GM18519 (cell line): Measurements from ENCODE around the gene CDKN2AIPNL.
"Not testable (repeated sequence)": the region's sequence is repeated elsewhere in the genome, so short reads cannot be mapped to it uniquely, and the experiment has no call there.

Experiments used
- ATAC-seq: cut with Tn5 transposase; IDR thresholded peaks from one replicate; pipeline ENCODE4 v1.9.1; 2021; ENCODE audit warnings: mild to moderate bottlenecking, moderate library complexity; ENCODE audit not compliant: unreplicated experiment, low FRiP score

The CDKN2AIPNL gene

DNA sequence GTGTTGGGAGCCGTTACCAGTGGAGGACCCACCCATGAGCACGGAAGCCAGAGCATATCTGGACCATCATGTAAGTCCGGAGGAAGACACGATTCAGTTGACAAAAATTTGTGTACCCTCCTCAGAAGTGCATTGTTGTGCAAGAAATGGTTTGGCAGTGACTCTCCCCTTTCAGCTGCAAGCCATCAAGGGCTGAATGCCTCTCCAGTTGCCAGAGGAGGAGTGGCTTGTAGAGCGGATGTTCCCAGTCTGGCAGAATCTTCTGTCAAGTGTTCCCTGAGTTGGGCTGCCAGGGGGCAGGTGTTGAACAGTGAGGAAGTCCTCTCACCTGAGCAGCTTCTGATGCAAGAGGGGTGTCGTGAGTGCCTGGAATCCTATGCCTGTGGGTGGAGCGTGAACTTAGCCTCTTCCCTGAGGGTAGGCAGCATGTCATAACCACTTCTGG lies 27.6 kb upstream of the CDKN2AIPNL start:
- no peak for ATAC-seq

DNA sequence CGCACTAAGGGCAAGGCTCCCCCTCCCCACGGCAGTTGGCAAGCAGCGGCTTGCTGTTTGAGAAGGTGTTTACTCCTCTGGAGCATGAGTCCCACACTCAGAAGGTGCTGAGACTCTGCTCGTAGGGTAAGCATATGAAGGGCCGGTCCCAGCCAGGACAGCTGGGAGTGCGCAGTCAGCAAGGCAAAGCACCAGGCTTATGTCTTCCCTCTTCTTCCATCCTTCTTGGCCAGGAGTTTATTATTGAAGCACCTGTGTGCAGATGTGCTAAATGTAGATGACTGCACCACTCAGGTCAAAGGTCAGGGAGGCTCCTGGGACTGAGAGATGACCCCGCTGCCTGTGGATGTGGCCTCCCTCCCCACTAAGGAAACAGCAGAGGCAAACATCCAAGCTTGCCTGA lies 27.0 kb upstream of the CDKN2AIPNL start:
- ATAC-seq: no peak

DNA sequence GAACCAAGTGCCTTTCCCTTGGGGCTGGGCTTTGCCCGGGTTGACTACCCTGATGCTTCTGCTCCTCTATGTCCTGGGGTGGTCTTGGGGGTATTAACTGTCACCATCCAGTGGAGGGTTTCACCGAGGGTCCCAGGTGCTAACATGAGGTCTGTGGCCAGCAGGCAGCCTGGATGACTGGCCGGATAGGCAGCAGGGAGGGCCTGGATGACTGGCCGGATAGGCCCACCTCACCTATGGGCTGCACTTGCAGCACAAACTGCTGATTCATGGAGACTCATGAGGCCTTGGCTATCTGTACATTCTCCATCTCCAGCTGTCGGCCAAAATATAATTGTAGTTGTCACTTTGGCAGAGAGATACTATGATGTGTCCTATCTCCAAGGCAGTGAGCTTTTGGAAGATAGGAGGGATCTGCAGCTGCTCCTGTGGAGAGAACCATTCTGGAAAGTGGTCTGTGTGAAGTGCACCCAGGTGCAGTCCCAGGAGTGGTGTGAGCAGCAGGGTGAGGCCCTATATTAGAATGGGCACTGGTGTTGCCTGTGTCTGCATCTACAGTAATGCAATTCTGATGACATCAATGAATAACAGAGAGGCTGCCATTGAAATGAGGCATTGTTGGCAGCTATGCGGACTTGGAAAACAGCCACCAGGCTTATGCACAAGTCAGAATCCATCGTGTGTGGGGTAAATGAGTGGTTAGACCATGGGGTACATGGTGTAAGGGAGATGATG lies 26.3 kb upstream of the CDKN2AIPNL start:
- ATAC-seq: no peak

DNA sequence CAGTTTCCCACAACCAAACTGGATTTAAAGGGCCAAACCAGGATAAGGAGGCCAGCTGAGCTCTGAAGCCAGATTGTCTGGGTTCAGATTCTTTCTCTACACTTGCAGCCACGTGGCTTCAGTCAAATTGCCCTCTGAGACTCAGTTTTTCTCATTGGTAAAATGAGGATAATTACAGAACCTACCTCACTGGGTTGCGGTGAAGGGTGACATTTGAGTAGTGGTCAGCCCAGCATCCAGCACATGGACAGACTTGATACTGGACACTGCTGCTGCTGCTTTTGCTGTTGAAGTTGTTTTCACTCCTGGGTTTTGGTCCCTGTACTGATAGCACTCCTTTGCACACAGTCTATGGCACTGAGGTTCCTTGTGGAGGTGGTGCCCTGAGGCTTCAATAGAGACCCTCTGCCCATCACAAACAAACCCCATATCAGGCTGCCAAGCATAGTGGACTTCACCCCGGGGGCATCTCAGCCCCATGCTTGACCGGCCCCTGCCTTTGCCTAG lies 25.7 kb upstream of the CDKN2AIPNL start:
- no peak for ATAC-seq

DNA sequence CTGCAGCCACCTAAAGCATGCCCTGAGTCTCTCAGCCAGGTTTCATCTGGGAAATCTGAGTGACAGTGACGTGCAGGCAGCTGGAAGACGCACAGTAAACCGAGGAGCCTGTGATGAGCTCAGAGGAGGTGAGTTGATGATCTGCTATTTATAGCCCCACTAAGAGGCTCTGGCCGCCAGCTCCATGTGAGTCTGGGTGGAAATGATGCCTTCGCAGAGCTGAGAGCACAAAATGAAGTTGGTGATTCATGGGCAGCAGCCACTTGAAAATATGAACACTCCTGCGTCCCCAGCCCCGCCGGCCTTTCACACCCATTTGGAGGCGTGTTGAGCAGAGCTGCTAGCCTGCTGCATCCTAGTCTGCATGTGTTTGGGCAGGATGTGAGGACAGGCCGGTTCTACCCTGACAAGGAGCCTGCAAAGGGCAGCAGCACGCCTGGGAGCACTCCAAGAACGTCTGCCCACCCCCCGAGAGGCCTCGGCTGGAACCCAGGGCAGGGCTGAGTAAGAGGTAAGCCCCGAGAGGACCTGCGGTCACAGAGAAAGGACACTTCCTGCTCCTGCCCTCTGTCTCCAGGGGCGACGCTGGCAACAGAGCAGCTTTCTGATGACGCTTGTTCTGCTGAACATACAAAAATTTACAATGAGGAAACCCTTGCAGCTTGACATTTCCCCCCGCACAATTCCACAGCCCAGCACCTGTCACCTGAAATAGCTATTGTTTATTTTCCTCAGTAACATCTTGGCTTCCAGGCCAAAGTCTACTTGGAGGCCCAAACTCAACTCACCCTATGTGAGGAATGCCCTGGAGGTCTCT lies 25.1 kb upstream of the CDKN2AIPNL start:
- peak; percentile 78 for ATAC-seq

DNA sequence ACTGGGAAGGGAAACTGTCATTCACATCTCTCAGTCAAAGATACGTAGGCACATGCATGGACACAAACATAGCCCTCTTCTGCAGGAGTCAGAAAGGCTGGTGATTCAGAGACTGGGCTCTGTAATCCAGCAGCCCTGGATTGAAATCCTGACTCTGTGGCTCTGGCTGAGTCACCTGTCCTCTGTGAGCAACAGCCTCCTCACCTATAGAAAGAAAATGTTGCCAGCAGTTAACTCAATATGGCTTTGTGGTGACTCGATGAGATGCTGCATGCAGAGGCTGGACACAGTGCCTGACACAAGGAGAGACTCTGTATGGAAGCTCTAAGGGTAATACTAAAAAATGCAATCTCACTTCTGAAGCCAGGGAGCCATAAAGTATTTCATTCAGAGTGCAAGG lies 23.9 kb upstream of the CDKN2AIPNL start:
- no peak for ATAC-seq

DNA sequence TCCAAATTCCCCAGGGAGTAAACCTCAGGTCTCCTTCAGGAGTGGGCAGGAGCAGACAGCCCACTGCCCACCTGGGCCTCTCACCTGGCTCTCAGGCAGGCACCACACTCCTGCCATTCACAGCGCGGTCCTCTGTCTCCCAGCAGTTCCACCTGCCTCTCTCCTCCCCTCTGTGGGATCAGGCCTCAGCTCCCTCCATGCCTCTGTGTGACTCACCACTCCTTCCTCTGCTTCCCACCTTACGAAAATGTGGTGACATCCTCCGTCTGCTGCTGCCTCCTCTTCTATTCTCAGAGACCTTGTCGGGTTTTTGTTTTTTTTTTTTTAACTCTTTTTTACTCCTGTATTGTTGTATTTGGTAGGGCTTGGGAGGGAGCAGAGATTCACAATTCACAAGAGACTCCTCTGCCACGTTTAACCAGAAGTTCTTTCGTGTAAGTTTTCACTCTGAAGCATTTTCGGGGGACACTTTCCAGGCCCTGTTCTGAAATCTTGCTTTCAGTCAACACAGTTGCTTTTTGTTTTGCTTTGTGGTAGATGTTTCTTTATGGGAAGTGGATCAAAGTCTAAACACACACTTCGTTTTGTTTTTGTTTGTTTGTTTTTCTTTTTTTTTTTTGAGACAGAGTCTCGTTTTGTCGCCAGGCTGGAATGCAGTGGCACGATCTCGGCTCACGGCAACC lies 21.1 kb upstream of the CDKN2AIPNL start:
- no peak for ATAC-seq

DNA sequence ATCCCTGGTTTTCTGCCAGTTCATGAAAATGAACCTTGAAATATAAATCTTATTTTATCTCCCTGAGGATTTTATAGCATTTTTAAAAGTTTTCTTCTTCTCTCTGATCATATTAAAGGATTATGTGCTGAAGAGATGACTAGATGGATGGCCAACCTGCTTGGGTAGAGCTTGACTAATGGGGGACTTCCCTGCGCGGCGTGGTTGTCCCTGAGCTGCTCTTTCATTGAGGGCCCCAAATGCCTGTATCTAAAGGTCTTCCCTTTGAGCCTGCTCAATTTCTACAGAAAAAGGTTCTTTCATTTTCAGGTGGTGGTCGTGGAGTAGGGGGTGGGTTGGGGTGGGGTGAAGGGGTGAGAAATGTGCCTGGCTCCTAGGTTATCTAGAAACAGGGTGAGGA lies 20.5 kb upstream of the CDKN2AIPNL start:
- no peak for ATAC-seq

DNA sequence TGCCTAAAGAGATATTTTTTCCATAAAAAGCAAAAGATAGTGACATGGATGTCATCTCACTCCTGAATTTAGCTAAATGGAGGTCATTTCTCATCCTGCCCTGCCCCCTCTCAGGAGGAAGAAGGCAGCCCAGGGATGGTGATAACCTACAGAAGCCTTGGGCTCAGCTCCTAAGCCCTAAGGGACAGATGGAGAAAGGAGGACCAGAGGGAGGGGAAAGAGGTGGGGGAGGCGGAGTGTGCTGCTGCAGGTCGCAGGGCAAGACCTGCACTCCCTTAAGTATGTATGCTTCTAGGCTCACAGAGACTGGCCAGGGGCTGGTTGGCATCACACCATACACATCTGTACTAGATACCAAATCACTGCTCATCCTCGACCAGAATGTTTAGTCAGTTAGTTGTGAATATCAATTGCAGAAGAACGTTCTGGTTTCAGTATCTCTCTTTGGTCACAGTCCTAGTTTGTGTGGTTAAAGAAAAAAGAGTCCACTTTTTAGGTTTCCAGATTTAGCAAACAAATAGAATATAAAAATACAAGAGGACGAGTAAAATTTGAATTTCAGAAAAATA lies 18.4 kb upstream of the CDKN2AIPNL start:
- no peak for ATAC-seq

DNA sequence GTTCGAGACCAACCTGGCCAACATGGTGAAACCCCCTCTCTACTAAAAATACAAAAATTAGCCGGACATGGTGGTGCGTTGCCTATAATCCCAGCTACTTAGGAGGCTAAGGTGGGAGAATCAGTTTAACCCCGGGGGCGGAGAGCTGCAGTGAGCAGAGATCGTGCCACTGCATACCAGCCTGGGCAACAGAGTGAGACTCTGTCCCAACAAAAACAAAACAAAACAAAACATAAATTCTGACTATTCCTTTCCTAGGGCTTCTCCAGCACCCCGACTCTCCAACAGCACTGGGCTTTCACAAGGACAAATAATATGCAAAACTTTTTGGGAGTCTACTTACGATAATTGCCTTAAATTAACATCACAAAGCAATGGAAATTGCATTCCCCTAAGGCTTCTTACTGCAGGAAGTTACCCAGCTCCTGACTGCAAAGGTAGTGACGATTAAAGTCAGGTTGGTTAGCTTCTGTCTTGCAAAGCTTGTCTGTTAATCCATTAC lies 15.9 kb upstream of the CDKN2AIPNL start:
- ATAC-seq: no peak

DNA sequence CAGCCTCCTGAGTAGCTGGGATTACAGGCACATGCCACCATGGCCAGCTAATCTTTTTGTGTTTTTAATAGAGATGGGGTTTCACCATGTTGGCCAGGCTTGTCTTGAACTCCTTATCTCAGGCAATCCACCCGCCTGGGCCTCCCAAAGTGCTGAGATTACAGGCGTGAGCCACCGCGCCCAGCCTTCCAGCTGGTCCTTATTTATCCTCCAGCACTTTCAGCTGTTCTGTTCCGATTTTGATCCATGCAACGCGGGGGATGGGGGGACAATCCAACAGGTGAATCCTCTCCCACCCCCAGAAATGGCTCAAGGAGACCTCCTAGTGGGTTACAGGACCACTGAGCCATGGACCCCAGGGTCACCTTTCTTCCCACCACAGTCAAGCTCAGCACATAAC lies 14.7 kb upstream of the CDKN2AIPNL start:
- ATAC-seq: no peak

DNA sequence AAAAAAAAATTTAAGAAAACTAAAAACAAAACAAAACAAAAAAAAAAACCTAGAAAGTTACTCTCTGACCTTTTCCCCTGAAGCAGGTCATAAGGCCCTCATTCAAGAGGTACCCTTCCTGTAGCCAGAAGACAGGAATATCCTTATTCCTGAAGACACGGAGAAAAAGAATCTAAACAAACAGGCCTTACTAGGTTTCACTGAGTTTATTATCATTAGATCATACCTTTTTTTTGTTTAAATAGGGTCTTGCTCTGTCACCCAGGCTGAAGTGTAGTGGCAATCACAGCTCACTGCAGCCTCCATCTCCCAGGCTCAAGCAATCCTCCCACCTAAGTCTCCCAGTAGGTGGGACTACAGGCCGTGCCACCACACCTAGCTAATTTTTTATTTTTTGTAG lies 11.7 kb upstream of the CDKN2AIPNL start:
- no peak for ATAC-seq

DNA sequence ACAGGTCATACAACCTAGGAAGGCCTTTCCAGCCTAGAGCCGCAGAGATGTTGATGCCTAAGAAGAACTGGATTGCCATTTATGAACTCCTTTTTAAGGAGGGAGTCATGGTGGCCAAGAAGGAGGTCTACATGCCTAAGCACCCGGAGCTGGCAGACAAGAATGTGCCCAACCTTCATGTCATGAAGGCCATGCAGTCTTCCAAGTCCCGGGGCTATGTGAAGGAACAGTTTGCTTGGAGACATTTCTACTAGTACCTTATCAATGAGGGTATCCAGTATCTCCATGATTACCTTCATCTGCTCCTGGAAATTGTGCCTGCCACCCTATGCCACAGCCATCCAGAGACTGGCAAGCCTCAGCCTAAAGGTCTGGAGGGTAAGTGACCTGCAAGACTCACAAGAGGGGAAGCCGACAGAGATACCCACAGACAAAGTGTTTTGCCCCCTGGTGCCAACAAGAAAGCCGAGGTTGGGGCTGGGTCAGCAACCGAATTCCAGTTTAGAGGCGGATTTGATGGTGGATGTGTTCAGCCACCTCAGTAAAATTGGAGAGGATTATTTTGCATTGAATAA lies 11.2 kb upstream of the CDKN2AIPNL start:
- ATAC-seq: no peak

DNA sequence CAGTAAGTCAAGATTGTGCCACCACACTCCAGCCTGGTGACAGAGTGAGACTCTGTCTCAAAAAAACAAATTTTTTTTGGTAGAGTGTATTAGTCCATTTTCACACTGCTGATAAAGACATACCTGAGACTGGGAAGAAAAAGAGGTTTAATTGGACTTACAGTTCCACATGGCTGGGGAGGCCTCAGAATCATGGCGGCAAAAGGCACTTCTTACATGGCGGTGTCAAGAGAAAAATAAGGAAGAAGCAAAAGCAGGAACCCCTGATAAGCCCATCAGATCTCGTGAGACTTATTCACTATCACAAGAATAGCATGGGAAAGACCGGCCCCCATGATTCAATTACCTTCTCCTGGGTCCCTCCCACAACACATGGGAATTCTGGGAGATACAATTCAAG lies 9.4 kb upstream of the CDKN2AIPNL start:
- ATAC-seq: not testable (repeated sequence)

DNA sequence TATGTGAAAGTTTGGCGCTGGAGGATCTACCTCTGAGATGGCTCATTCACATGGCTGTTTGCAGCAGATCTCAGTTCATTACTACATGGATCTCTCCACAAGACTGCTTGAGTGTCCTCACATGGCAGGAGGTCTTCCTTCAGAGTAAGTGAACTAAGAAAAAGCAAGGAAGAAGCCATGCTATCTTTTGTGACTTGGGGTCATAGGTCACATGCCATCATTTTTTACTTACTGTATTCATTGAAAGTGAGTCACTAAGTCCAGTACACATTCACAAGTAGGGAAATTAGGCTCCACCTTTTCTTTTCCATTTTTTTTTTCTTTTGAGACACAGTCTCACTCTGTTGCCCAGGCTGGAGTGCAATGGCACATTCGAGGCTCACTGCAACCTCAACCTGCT lies 8.7 kb upstream of the CDKN2AIPNL start:
- ATAC-seq: no peak

DNA sequence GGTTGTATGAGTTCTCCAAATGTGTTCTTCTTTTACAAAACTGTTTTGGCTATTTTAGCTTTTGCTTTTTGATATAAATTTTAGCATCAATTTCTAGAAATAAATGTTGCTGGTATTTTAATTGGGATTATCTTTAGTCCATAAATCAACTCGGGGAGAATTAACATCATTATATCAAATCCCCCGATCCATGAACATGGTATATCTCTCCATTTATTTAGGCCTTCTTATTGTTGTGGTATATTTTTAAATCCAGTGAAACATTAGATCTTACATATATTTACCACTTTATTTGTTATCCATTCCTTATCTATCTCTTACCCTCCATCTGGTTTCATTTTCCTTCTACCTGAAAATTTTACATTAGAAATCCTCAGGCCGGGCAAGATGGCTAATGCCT lies 7.3 kb upstream of the CDKN2AIPNL start:
- no peak for ATAC-seq

DNA sequence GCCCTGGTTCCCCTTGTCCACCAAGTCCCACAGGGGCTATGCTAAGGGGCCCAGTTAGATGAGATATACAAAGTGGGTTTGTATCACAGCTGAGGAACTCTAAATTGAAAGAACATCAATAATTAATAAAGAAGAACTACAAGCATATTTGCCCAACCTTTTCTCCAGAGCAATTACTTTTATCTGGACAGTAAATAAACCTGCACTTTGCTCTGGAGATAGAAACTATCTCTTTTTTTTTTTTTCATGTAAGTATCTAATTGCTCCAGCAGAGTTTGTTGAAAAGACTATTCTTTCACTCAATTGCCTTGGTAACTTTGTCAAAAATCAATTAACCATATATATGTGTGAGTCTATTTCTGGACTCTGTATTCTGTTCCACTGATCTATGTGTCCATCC lies 6.0 kb upstream of the CDKN2AIPNL start:
- ATAC-seq: no peak

DNA sequence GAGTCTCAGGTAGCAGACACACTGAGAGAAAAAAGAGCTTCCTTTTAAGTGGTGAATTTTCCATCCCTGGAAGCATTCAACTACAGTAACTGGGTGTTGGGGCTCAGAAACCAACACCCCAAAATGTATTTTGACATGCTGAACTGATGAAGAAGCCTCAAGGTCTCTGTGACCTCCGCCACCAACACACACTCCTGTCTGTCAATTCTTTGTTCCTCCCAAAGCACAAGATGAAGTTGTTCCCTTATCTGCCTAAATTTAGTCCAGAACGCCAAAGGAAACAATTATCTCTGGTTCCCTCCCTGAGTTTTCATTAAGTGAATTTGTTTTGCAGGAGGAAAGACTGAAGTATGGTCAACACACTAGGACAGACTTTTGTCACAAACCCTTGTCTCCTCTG lies 1.4 kb upstream of the CDKN2AIPNL start:
- ATAC-seq: no peak

DNA sequence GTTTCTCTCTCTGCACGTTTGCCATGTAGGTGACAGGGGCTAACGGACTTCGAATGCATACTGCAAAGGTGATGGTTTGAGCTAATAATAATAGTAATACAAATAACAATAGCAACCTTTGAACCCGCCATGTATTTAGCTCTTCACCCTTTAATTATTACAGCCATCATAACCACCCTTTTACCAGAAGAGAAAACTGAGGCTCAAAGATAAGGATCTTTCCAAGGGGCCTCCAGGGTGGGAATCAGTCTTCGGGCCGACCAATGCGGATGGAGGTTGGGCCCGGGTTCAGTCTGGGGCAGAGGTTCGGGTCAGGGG lies 494 bp downstream of the CDKN2AIPNL start:
- no peak for ATAC-seq

DNA sequence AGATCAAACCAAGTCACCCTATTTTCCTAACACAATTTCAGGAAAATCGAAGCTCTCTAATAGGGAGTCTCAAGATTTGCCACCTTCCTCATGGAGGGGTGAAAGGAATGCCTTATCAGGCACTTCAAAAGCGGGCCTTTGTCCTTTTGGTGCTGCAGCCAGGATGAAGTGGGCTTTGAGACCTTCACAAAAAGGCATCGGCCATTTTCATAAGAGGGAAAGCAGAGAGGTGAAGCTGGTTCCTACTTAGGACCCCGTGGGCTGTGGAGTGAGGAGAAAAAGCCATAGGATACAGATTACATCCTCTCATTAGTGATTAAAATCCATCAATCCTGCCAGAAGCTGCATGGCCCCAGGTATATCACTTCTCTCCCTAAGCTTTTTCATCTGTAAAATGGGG lies 859 bp downstream of the CDKN2AIPNL start:
- no peak for ATAC-seq

DNA sequence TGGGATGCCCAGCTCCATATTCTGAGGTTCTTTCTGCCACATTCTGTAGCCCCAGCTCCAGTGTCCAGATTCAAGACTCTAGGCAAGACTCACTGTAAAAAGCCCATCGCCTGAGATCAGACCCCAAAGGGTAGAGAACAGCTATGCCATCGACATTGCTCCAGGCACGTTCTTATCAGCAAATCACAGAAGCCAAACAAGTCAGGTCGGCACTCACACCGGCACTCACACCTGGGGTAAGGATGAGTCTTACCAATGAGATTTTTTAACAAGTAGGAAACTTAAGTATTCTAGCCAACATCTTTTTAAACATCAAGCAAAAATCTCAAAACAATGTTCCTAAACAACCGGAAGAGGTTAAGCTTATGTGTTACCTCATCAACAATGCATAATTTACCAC lies 2.4 kb downstream of the CDKN2AIPNL start:
- no peak for ATAC-seq
